Measurements from ENCODE around the gene SLC22A23.

Gene SLC22A23

DNA sequence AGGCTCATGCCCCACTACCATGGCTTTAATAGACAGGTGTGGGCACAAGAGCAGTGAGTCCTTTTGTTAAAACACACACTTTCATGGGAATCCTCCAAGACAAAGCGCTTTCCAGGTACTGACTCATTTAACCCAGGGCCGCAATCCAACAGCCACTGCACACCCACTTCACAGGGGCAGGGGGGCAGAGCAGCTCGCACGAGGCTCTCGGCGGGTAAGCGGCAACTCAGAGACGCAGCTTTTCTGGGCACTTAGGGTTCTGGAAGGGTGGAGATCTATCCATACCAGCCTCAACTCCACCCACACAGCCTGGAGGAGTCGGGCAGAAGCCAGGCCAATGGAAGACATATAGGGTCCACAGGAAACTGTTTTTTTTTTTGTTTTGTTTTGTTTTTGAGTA is 169.5 kb downstream of the SLC22A23 start:
- H3K4me1 ChIP-seq (ENCODE audit: control insufficient read depth, insufficient read depth, low read length): peaks cover 2% of the 10 kb centered on the region
- H3K27me3 ChIP-seq (ENCODE audit: control insufficient read depth, insufficient read depth, low read length, poor library complexity, severe bottlenecking): no peaks in the 10 kb centered on the region
- no peaks in the 10 kb centered on the region for H3K9me3 ChIP-seq (ENCODE audit: control insufficient read depth, low read length)
- no peaks in the 10 kb centered on the region for H3K36me3 ChIP-seq (ENCODE audit: control insufficient read depth, insufficient read depth, low read length)
- no peak overlapping the region for H3K4me3 ChIP-seq (ENCODE audit: insufficient read depth, low read depth, low read length)
- no peak overlapping the region for H3K27ac ChIP-seq (ENCODE audit: insufficient read depth, low read depth, low read length, poor library complexity, severe bottlenecking)
- 84 to 85% methylated on average over 9 of the region's 9 CpGs for WGBS, 2 experiments

DNA sequence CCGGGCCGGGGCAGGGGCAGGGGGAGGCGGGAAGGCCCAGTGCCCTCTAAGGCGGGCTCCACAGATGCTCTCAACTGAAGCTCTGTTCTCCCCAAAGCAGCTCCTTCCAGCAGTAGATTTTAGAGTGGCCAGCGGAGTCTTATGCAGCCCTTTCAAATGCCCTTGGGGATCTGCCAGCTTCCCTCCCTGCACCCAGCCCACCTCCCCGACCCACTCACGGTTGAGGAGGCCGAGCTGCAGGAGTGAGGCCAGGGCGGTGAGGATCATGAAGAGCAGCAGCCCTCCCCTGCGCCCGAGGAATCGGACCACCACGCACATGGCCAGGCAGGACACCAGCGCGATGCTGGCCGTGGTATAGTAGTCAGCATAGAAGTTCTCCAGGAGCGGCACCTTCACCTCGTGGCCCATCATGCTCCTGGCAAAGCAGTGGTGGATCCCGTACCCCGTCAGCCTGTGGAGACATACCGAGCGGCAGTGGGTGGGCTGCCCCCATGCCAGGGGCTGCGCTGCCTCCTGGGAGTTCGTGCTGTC is 170.1 kb downstream of the SLC22A23 start:
- H3K27me3 ChIP-seq (ENCODE audit: control insufficient read depth, insufficient read depth, low read length, poor library complexity, severe bottlenecking): no peaks in the 10 kb centered on the region
- 95 to 97% methylated on average over 24 of the region's 24 CpGs for WGBS, 2 experiments
- H3K36me3 ChIP-seq (ENCODE audit: control insufficient read depth, insufficient read depth, low read length): no peaks in the 10 kb centered on the region

DNA sequence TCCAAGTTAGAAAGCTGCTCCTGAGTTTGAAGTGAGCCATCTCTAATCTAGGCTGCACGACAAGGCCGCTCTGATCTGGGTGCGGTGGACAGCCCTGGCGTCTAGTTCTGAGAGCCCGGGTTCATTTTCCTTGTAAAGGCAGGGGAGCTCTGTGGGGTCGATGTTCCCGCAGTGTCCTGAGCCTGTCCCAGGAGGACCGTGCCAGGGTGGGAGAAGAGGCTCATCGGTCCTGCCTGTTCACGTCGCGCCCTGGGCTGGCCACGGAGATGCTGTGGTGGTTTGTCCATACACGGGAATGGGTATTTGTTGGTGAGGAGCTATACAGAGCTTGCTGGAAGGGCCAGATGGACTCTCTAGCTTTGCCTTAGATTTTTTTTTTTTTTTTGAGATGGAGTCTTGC is 171.1 kb downstream of the SLC22A23 start:
- Histone ChIP-seq H3K9me3 (ENCODE audit: control insufficient read depth, low read length) (no peaks in the 10 kb centered on the region), H3K4me3 (ENCODE audit: insufficient read depth, low read depth, low read length) (no peak overlapping the region), H3K4me1 (ENCODE audit: control insufficient read depth, insufficient read depth, low read length) (peaks cover 17% of the 10 kb centered on the region), H3K27ac (ENCODE audit: insufficient read depth, low read depth, low read length, poor library complexity, severe bottlenecking) (no peak overlapping the region), H3K36me3 (ENCODE audit: control insufficient read depth, insufficient read depth, low read length) (no peaks in the 10 kb centered on the region), H3K27me3 (ENCODE audit: control insufficient read depth, insufficient read depth, low read length, poor library complexity, severe bottlenecking) (no peaks in the 10 kb centered on the region)
- 89 to 90% methylated on average over 14 of the region's 14 CpGs for WGBS, 2 experiments

More for the DNA sequence above, 170.1 kb downstream of the SLC22A23 start:
- Histone ChIP-seq H3K27ac (ENCODE audit: insufficient read depth, low read depth, low read length, poor library complexity, severe bottlenecking) (no peak overlapping the region), H3K9me3 (ENCODE audit: control insufficient read depth, low read length) (no peaks in the 10 kb centered on the region), H3K4me1 (ENCODE audit: control insufficient read depth, insufficient read depth, low read length) (peaks cover 8% of the 10 kb centered on the region), H3K4me3 (ENCODE audit: insufficient read depth, low read depth, low read length) (no peak overlapping the region)

DNA sequence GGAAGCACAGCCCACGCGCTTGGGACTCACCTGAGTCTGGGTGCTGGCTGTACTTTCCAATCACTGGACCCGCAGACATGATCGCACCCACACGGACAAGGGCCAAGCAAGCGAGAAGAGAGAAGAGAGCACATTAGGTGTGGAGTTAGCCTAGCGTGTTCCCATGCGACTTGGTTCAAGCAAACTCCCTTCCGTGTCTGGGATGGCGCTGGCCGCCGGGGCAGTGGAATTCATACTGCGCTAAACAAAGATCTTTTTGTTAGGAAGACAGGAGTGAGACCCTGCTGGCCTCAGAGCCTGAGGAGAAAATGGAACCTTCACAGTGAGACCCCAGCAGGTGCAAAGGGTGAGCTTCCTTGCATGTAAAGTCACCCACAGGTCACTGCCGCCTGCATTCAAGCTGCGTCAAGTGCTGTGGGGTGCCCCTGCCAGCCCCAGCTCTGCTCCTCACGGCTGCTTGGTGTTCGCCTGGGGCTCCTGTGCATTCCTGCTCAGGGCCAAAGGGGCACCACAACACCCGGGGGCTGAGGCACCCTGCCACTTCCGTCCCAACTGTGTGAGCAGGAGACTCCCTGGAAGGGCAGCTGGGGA is 171.7 kb downstream of the SLC22A23 start:
- no peaks in the 10 kb centered on the region for H3K27me3 ChIP-seq (ENCODE audit: control insufficient read depth, insufficient read depth, low read length, poor library complexity, severe bottlenecking)
- H3K36me3 ChIP-seq (ENCODE audit: control insufficient read depth, insufficient read depth, low read length): no peaks in the 10 kb centered on the region
- H3K9me3 ChIP-seq (ENCODE audit: control insufficient read depth, low read length): no peaks in the 10 kb centered on the region
- WGBS, 2 experiments: 94 to 95% methylated on average over 19 of the region's 19 CpGs
- no peak overlapping the region for H3K27ac ChIP-seq (ENCODE audit: insufficient read depth, low read depth, low read length, poor library complexity, severe bottlenecking)
- peaks cover 18% of the 10 kb centered on the region for H3K4me1 ChIP-seq (ENCODE audit: control insufficient read depth, insufficient read depth, low read length)
- H3K4me3 ChIP-seq (ENCODE audit: insufficient read depth, low read depth, low read length): no peak overlapping the region

DNA sequence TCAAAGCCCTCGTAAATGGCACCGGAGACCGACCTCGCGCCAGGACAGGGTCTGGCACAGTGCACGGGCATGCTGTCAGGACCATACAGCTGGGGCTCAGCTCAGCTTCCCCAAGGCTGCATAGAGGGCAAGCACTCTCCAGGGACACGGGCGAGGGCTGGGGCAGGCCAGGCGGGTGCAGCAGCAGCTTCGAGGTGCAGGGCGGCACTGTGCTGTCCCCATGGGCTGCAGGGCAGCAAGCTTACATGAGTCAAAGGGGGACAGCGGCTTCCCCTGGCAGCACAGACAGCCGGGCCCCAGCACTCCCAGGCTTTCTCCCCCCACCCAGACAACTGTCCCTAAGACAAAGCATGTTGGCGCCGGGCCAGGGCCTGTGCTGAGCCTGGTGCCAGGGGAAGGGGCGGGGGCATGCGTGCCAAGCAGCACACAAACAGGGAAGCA is 172.4 kb downstream of the SLC22A23 start:
- Histone ChIP-seq H3K4me1 (ENCODE audit: control insufficient read depth, insufficient read depth, low read length) (peaks cover 18% of the 10 kb centered on the region), H3K4me3 (ENCODE audit: insufficient read depth, low read depth, low read length) (no peak overlapping the region), H3K36me3 (ENCODE audit: control insufficient read depth, insufficient read depth, low read length) (no peaks in the 10 kb centered on the region), H3K27me3 (ENCODE audit: control insufficient read depth, insufficient read depth, low read length, poor library complexity, severe bottlenecking) (no peaks in the 10 kb centered on the region), H3K27ac (ENCODE audit: insufficient read depth, low read depth, low read length, poor library complexity, severe bottlenecking) (no peak overlapping the region), H3K9me3 (ENCODE audit: control insufficient read depth, low read length) (no peaks in the 10 kb centered on the region)
- 96% methylated on average over 17 of the region's 17 CpGs for WGBS, 2 experiments

DNA sequence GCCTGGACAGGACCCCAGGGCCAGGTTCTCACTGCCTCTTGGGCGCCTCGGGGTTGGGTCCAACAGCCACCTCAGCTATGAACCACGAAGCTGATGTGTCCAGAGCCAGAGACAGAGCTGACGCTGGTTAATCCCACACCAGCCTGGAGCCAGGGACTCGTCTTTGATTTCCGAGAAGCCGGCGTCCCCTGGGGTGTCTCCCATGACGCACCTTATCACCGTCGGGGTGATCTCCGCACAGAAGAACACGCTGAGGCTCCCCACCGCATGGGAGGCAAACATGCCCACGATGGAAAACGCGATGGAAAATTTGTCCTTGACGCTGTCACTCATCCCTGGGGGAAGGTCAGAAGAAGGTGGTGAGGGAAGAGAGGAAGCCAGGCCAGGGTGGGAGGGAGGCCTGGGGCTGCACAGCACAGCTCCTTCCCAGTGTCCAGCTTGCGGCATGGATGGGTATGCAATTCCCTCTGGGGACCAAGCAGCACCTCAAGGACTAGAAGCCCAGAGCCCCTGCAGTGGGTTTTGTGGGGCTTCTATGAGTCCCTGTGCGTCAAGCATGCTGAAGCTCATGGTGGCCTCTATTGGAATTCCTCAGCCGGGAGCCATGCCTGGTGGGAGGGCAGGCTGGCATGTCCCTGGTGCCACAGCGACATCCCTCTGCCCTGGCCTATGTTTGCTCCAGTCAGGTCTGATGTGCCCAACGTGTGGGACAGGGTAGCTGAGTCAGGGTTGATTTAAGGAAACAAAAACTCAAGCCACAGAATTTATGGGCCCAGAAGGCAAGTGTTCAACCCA is 173.0 kb downstream of the SLC22A23 start:
- H3K4me1 ChIP-seq (ENCODE audit: control insufficient read depth, insufficient read depth, low read length): peaks cover 18% of the 10 kb centered on the region
- no peak overlapping the region for H3K27ac ChIP-seq (ENCODE audit: insufficient read depth, low read depth, low read length, poor library complexity, severe bottlenecking)
- no peaks in the 10 kb centered on the region for H3K36me3 ChIP-seq (ENCODE audit: control insufficient read depth, insufficient read depth, low read length)
- no peaks in the 10 kb centered on the region for H3K27me3 ChIP-seq (ENCODE audit: control insufficient read depth, insufficient read depth, low read length, poor library complexity, severe bottlenecking)
- 95 to 97% methylated on average over 23 of the region's 23 CpGs for WGBS, 2 experiments
- no peaks in the 10 kb centered on the region for H3K9me3 ChIP-seq (ENCODE audit: control insufficient read depth, low read length)
- H3K4me3 ChIP-seq (ENCODE audit: insufficient read depth, low read depth, low read length): no peak overlapping the region

DNA sequence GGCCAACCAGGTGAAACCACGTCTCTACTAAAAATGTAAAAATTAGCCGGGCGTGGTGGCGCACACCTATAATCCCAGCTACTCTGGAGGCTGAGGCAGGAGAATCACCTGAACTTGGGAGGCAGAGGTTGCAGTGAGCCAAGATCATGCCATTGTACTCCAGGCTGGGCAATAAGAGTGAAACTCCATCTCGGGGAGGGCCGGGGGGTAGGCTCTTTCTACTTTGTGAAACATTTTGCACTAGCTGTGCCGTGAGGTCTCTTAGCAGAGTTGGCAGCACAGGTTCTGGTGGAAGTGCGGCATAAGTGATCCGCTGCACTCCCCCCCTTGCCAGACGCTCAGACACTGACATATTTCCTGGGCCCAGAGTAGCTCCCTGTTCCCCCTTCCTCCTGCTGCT is 173.6 kb downstream of the SLC22A23 start:
- Histone ChIP-seq H3K36me3 (ENCODE audit: control insufficient read depth, insufficient read depth, low read length) (no peaks in the 10 kb centered on the region), H3K27ac (ENCODE audit: insufficient read depth, low read depth, low read length, poor library complexity, severe bottlenecking) (no peak overlapping the region), H3K9me3 (ENCODE audit: control insufficient read depth, low read length) (no peaks in the 10 kb centered on the region), H3K4me1 (ENCODE audit: control insufficient read depth, insufficient read depth, low read length) (peaks cover 18% of the 10 kb centered on the region), H3K27me3 (ENCODE audit: control insufficient read depth, insufficient read depth, low read length, poor library complexity, severe bottlenecking) (no peaks in the 10 kb centered on the region), H3K4me3 (ENCODE audit: insufficient read depth, low read depth, low read length) (no peak overlapping the region)
- WGBS, 2 experiments: 95 to 96% methylated on average over 10 of the region's 10 CpGs

DNA sequence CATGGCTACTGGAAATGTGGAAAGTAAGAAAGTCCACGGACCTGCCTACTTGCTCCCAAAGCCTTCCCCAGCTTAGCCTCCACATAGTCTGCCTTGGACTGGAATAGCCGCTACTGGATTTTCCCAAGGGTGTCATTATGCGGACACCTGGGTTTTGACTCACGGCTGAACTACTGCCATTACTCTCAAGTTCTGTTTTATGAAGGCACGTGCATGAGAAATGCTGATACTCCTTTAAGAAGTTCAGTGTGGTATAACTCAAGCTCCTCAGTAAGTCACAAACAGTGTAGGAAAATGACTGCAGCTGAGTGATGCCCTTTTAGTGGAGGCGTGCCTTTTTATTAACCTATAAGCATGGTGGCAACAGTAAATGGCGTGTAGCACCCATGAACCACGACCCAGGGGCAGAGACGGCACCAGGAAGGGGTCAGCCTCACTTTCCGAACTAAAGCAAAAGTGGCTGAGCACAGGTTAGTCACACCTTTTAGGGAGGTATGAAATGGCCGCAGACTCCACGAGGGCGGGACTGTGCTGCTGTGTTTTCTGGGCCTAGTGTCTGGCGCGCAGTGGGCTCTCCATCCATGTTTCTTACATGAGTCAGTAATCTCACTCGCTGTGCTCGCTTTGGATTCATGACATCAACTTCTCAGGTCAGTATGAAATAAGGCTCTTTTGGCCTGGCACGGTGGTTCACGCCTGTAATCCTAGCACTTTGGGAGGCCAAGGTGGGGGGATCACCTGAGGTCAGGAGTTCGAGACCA is 174.2 kb downstream of the SLC22A23 start:
- H3K27me3 ChIP-seq (ENCODE audit: control insufficient read depth, insufficient read depth, low read length, poor library complexity, severe bottlenecking): no peaks in the 10 kb centered on the region
- H3K9me3 ChIP-seq (ENCODE audit: control insufficient read depth, low read length): no peaks in the 10 kb centered on the region
- no peaks in the 10 kb centered on the region for H3K36me3 ChIP-seq (ENCODE audit: control insufficient read depth, insufficient read depth, low read length)
- no peak overlapping the region for H3K4me3 ChIP-seq (ENCODE audit: insufficient read depth, low read depth, low read length)
- H3K4me1 ChIP-seq (ENCODE audit: control insufficient read depth, insufficient read depth, low read length): peaks cover 18% of the 10 kb centered on the region
- 93% methylated on average over 20 of the region's 20 CpGs for WGBS, 2 experiments
- H3K27ac ChIP-seq (ENCODE audit: insufficient read depth, low read depth, low read length, poor library complexity, severe bottlenecking): no peak overlapping the region

DNA sequence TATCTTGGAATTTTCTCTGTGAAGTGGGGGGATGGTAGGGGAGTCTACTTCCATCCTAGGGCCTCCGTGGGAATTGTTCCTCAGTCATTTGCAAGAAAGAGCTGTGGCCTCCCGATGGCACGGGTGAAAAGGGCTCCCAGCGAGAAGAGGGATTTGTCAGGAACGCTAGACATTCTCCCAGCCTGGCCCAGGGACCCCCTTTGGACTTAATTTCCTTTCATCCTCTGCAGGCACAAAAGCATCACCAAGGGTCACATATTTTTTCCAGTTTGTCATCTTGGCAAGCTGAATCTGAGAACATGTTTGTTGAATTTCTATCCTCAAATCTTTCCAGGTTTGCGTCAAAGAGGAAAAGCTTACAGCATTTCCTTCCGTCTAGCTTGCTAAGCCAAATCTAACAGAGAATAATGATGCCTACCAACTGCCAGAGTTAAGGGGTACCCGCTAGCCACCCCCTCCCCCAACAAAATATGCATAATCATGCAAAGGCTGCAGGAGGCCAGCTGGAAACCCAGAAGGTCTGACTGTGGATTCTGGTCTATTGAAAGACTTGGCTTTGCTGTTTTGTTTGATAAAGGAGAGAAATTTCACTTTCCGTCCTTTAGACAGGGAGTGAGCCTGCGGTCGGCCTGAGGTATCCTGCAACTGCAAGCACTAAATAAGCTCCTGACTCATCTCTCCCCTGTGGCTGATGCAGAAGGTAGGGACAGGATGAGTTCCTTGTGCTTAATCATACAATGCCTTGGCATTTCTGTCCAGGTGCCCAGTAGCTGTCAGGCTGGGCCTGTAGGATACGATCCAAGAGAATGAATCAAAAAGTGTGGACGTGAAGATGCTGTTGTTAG is 175.0 kb downstream of the SLC22A23 start:
- H3K36me3 ChIP-seq (ENCODE audit: control insufficient read depth, insufficient read depth, low read length): no peaks in the 10 kb centered on the region
- H3K9me3 ChIP-seq (ENCODE audit: control insufficient read depth, low read length): no peaks in the 10 kb centered on the region
- peak overlapping the region; percentile 40 for H3K27ac ChIP-seq (ENCODE audit: insufficient read depth, low read depth, low read length, poor library complexity, severe bottlenecking)
- peaks cover 18% of the 10 kb centered on the region for H3K4me1 ChIP-seq (ENCODE audit: control insufficient read depth, insufficient read depth, low read length)
- no peaks in the 10 kb centered on the region for H3K27me3 ChIP-seq (ENCODE audit: control insufficient read depth, insufficient read depth, low read length, poor library complexity, severe bottlenecking)
- 33 to 40% methylated on average over 13 of the region's 13 CpGs for WGBS, 2 experiments
- no peak overlapping the region for H3K4me3 ChIP-seq (ENCODE audit: insufficient read depth, low read depth, low read length)

All from ectodermal cell (in vitro differentiated cells).